Astrocyte of the hippocampus (primary cell): Measurements from ENCODE around the gene CYGB.
"Not testable (repeated sequence)": the region's sequence is repeated elsewhere in the genome, so short reads cannot be mapped to it uniquely, and the experiment has no call there.

ENCODE experiments used
- DNase-seq: peaks from one replicate; pipeline ENCODE4 v3.0.0; 2011; ENCODE audit warnings: low read depth, low spot score

Gene CYGB

GRCh38 chr17:76567634-76568432 is 30.3 kb upstream of the CYGB start:
- DNase-seq, result no peak

- no peak for DNase-seq
These were observed 29.5 kb upstream of the CYGB start for GRCh38 chr17:76566988-76567431.

GRCh38 chr17:76566613-76566943 is 29.1 kb upstream of the CYGB start:
- DNase-seq, result no peak

- no peak for DNase-seq
These were observed 28.5 kb upstream of the CYGB start for GRCh38 chr17:76565728-76566612.

GRCh38 chr17:76564991-76565727 is 27.6 kb upstream of the CYGB start:
- not testable (repeated sequence) for DNase-seq

- not testable (repeated sequence) for DNase-seq
These were observed 25.9 kb upstream of the CYGB start for GRCh38 chr17:76563359-76563758.

GRCh38 chr17:76562734-76563148 is 25.2 kb upstream of the CYGB start:
- peak; percentile 67 for DNase-seq

GRCh38 chr17:76561799-76562268 is 24.3 kb upstream of the CYGB start:
- DNase-seq, result peak; percentile 69

- no peak for DNase-seq
These were observed 23.8 kb upstream of the CYGB start for GRCh38 chr17:76561332-76561731.

- DNase-seq, result no peak
These were observed 23.3 kb upstream of the CYGB start for GRCh38 chr17:76560877-76561221.

- DNase-seq, result no peak
These were observed 22.7 kb upstream of the CYGB start for GRCh38 chr17:76560036-76560876.

- DNase-seq, result not testable (repeated sequence)
These were observed 22.0 kb upstream of the CYGB start for GRCh38 chr17:76559460-76559859.

- peak; percentile 44 for DNase-seq
These were observed 20.9 kb upstream of the CYGB start for GRCh38 chr17:76558198-76559095.

- DNase-seq, result peak; percentile 98
These were observed 20.1 kb upstream of the CYGB start for GRCh38 chr17:76557368-76558197.

GRCh38 chr17:76556765-76557367 is 19.4 kb upstream of the CYGB start:
- DNase-seq, result no peak

- peak; percentile 84 for DNase-seq
These were observed 16.6 kb upstream of the CYGB start for GRCh38 chr17:76554131-76554530.

GRCh38 chr17:76553178-76553908 is 15.8 kb upstream of the CYGB start:
- no peak for DNase-seq

- DNase-seq, result no peak
These were observed 14.2 kb upstream of the CYGB start for GRCh38 chr17:76551685-76552084.
